Measurements from ENCODE around the gene INPP5A.
"Not testable (repeated sequence)": the region's sequence is repeated elsewhere in the genome, so short reads cannot be mapped to it uniquely, and the experiment has no call there.

The INPP5A gene

DNA sequence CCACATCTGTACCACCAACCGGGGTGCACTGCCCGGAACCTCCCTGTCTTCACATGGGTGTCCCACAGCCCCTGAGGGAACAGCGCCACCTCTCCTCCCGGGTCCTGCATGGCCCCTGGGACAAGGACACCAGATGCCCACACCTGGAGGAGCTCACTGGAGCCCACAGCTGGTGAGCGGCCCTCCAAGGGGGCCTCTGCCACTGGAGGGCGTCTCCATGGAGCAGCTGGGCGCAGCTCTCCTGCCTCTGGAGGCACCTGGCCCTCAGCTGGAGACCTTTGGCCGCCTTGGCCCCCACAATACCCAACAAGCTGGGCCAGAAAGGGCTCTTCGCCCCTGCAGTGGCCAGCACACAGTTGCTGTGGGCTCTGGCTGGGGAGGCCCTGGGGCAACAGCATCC lies 255.6 kb downstream of the INPP5A start:
- no peak for DNase-seq (ENCODE audit: low read depth, low spot score)
- Histone ChIP-seq H3K9me3 (ENCODE audit: insufficient read depth, low read length) (no peaks in the 10 kb centered on the region), H3K4me1 (ENCODE audit: insufficient read depth, insufficient read length) (no peaks in the 10 kb centered on the region), H3K9ac (ENCODE audit: insufficient read length, low read depth) (no peak overlapping the region), H3K27me3 (ENCODE audit: insufficient read depth, insufficient read length) (peaks cover 35% of the 10 kb centered on the region), H3K36me3 (ENCODE audit: insufficient read depth, insufficient read length, low read length) (no peaks in the 10 kb centered on the region), H3K4me3 (ENCODE audit: insufficient read length, low read depth) (no peak overlapping the region)
- TF ChIP-seq SUZ12 (IDR thresholded peaks at IDR 0.05; ENCODE audit: extremely low read depth, insufficient read depth, insufficient read length) (no peak), ZNF274 (IDR thresholded peaks at IDR 0.05; ENCODE audit: low read depth, low read length) (no peak), YY1 (IDR thresholded peaks at IDR 0.05; ENCODE audit: insufficient read depth, insufficient read length) (no peak)

DNA sequence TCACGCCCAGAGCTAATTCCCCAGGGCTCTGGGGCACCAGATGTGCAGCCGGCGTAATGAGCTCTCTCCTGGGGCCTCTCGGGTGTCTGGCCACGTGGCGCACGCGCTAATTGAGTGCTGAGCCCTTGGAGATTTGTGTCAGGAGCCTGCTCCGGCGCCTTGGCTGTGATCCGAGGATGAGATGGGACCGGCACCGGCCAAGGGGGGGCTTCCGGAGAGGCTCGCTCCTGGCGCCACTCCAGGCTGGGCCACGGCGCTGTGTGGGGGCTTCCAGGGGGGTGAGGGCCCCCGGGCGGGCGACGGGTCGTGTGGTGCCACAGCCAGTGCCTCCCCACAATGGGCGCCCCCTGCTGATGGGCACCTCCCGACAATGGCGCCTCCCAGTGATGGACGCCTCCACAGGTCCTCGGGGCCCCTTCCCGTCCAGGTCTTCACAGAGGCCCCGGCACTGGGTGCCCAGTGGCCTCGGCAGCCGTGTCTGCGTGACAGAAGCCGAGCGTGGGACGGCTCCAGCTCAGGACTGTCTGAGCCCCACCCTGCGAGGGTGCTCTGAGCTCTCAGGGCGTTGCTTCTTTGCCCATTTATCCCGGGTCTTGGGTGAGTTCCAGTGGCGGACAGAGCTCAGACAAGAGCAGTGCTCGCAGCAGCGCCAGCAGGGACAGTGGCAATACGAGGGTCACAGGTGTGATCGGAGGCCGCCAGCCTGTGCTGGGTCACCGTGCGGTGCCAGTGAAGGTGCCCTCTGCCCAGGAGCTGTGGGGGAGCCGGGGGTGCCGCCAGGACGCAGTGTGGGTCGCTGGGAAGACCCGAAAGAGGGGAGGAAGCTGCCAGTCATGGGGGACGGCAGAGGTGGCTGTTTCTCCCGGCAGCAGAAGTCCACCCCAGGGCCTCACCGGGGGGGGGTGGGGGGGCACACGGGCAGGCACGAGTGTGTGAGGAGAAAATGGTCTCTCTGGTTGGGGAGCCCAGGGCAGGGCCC lies 256.6 kb downstream of the INPP5A start:
- peaks cover 26% of the 10 kb centered on the region for H3K27me3 ChIP-seq (ENCODE audit: insufficient read depth, insufficient read length)
- no peak overlapping the region for H3K4me3 ChIP-seq (ENCODE audit: insufficient read length, low read depth)
- no peak overlapping the region for H3K9ac ChIP-seq (ENCODE audit: insufficient read length, low read depth)
- H3K9me3 ChIP-seq (ENCODE audit: insufficient read depth, low read length): no peaks in the 10 kb centered on the region
- no peaks in the 10 kb centered on the region for H3K4me1 ChIP-seq (ENCODE audit: insufficient read depth, insufficient read length)
- H3K36me3 ChIP-seq (ENCODE audit: insufficient read depth, insufficient read length, low read length): no peaks in the 10 kb centered on the region
- no peak for DNase-seq (ENCODE audit: low read depth, low spot score)
- TF ChIP-seq SUZ12 (IDR thresholded peaks at IDR 0.05; ENCODE audit: extremely low read depth, insufficient read depth, insufficient read length) (no peak), YY1 (IDR thresholded peaks at IDR 0.05; ENCODE audit: insufficient read depth, insufficient read length) (no peak), ZNF274 (IDR thresholded peaks at IDR 0.05; ENCODE audit: low read depth, low read length) (no peak)

DNA sequence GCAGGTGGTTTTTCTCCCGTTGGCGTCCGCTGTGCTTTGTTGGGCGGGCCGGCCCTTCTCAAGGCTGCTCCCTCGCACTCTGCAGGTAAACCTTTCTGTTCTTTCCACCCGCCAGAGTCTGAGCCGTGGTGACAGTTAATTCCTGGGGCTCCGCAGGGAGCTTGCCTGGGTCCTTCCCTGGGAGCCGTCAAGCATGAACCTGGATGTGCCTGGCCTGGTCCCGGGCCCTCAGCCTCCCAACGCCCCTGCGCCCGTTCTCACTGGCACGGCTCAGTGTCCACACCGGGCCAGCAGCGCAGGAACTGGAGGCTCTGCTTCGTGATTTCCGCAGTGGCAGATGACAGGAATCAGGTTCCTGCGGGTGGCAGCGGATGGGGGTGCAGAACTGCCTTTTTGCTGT lies 259.3 kb downstream of the INPP5A start:
- TF ChIP-seq SUZ12 (IDR thresholded peaks at IDR 0.05; ENCODE audit: extremely low read depth, insufficient read depth, insufficient read length) (no peak), ZNF274 (IDR thresholded peaks at IDR 0.05; ENCODE audit: low read depth, low read length) (no peak), YY1 (IDR thresholded peaks at IDR 0.05; ENCODE audit: insufficient read depth, insufficient read length) (no peak)

DNA sequence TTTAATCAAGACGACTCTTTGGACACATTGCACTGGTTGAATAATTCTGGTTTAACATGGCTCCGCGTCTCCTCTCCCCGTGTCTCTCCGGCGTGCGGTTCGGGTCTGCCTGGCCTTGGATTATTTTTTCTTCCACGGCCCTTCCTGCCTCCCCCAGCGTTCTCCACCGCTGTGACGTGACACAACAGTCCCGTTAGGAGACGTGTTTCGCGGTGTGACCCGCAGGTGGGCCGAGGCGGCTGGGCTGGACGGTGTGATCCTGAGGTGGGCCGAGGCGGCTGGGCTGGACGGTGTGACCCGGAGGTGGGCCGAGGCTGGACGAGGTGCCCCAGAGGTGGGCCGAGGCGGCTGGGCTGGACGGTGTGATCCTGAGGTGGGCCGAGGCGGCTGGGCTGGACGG lies 260.4 kb downstream of the INPP5A start:
- H3K4me1 ChIP-seq (ENCODE audit: insufficient read depth, insufficient read length); H3K27me3 ChIP-seq (ENCODE audit: insufficient read depth, insufficient read length); H3K4me3 ChIP-seq (ENCODE audit: insufficient read length, low read depth); H3K9me3 ChIP-seq (ENCODE audit: insufficient read depth, low read length); H3K9ac ChIP-seq (ENCODE audit: insufficient read length, low read depth); H3K36me3 ChIP-seq (ENCODE audit: insufficient read depth, insufficient read length, low read length); DNase-seq (ENCODE audit: low read depth, low spot score): not testable (repeated sequence)

More for the DNA sequence above, 259.3 kb downstream of the INPP5A start:
- Histone ChIP-seq H3K4me1 (ENCODE audit: insufficient read depth, insufficient read length) (no peaks in the 10 kb centered on the region), H3K27me3 (ENCODE audit: insufficient read depth, insufficient read length) (no peaks in the 10 kb centered on the region), H3K36me3 (ENCODE audit: insufficient read depth, insufficient read length, low read length) (no peaks in the 10 kb centered on the region), H3K9ac (ENCODE audit: insufficient read length, low read depth) (no peak overlapping the region), H3K4me3 (ENCODE audit: insufficient read length, low read depth) (no peak overlapping the region), H3K9me3 (ENCODE audit: insufficient read depth, low read length) (peaks cover 4% of the 10 kb centered on the region; the same call in 1 of the 2 replicates)
- no peak for DNase-seq (ENCODE audit: low read depth, low spot score)

DNA sequence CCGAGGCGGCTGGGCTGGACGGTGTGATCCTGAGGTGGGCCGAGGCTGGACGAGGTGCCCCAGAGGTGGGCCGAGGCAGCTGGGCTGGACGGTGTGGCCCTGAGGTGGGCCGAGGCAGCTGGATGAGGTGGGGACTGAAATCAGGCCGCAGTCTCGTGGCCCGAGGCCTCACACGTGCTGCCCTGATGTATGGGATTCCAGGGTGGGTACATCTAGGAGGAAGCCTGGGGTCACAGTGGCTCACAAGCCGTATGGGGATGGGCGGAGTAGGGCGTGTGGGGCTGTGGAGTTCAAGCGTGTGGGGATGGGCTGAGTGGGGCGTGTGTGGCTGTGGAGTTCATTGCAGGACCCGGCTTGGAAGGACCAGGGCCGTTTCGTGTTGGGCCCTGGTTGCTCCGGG lies 260.8 kb downstream of the INPP5A start:
- TF ChIP-seq SUZ12 (IDR thresholded peaks at IDR 0.05; ENCODE audit: extremely low read depth, insufficient read depth, insufficient read length) (no peak), YY1 (IDR thresholded peaks at IDR 0.05; ENCODE audit: insufficient read depth, insufficient read length) (no peak), ZNF274 (IDR thresholded peaks at IDR 0.05; ENCODE audit: low read depth, low read length) (no peak)
- DNase-seq (ENCODE audit: low read depth, low spot score): no peak
- Histone ChIP-seq H3K4me1 (ENCODE audit: insufficient read depth, insufficient read length) (no peaks in the 10 kb centered on the region), H3K4me3 (ENCODE audit: insufficient read length, low read depth) (no peak overlapping the region), H3K27me3 (ENCODE audit: insufficient read depth, insufficient read length) (no peaks in the 10 kb centered on the region), H3K9ac (ENCODE audit: insufficient read length, low read depth) (no peak overlapping the region), H3K36me3 (ENCODE audit: insufficient read depth, insufficient read length, low read length) (no peaks in the 10 kb centered on the region), H3K9me3 (ENCODE audit: insufficient read depth, low read length) (peaks cover 5% of the 10 kb centered on the region; the same call in 1 of the 2 replicates)

DNA sequence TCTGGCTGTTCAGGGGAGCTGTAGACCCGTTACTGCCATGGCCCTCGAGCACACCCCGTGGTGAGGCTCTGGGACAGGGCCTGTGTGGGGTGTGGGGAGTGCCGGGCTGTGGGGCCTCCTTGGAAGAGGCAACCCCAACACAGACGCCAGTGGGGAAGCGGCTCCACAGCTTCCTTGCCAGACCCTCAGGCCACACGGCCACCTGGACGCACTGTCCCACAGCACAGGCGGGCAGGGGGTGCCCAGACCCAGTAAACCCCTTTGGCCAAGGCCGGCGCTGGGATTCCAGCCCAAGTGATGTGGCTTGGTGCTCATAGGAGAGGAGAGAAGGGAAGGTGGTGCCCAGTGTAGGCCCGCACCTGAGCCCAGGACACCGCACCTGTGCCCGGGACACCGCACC lies 261.3 kb downstream of the INPP5A start:
- no peak for TF ChIP-seq ZNF274 (IDR thresholded peaks at IDR 0.05; ENCODE audit: low read depth, low read length)
- no peak for TF ChIP-seq YY1 (IDR thresholded peaks at IDR 0.05; ENCODE audit: insufficient read depth, insufficient read length)
- TF ChIP-seq SUZ12 (IDR thresholded peaks at IDR 0.05; ENCODE audit: extremely low read depth, insufficient read depth, insufficient read length): no peak
- no peak for DNase-seq (ENCODE audit: low read depth, low spot score)
- Histone ChIP-seq H3K9ac (ENCODE audit: insufficient read length, low read depth) (no peak overlapping the region), H3K4me3 (ENCODE audit: insufficient read length, low read depth) (no peak overlapping the region), H3K4me1 (ENCODE audit: insufficient read depth, insufficient read length) (no peaks in the 10 kb centered on the region), H3K9me3 (ENCODE audit: insufficient read depth, low read length) (peaks cover 5% of the 10 kb centered on the region; the same call in 1 of the 2 replicates), H3K36me3 (ENCODE audit: insufficient read depth, insufficient read length, low read length) (no peaks in the 10 kb centered on the region), H3K27me3 (ENCODE audit: insufficient read depth, insufficient read length) (no peaks in the 10 kb centered on the region)

DNA sequence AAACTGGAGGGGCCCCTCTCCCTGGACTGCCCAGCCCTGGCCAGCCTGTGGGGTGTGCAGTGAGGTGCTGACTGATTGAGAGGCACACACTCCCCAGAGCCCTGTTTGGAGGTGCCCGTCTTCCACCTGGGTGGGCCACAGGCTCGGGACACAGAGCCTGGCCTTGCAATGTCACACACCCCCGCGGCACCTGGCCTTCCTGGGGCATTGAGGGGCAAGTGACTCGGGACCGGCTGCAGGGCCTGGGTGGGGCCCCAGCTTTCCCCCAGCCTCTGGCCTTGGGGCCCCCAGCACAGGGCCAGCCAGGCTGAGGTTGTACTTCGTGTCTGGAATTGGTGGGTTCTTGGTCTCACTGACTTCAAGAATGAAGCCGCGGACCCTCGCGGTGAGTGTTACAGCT lies 262.3 kb downstream of the INPP5A start:
- H3K36me3 ChIP-seq (ENCODE audit: insufficient read depth, insufficient read length, low read length): no peaks in the 10 kb centered on the region
- no peaks in the 10 kb centered on the region for H3K27me3 ChIP-seq (ENCODE audit: insufficient read depth, insufficient read length)
- no peaks in the 10 kb centered on the region for H3K4me1 ChIP-seq (ENCODE audit: insufficient read depth, insufficient read length)
- H3K4me3 ChIP-seq (ENCODE audit: insufficient read length, low read depth): no peak overlapping the region
- no peak for DNase-seq (ENCODE audit: low read depth, low spot score)
- H3K9ac ChIP-seq (ENCODE audit: insufficient read length, low read depth): no peak overlapping the region
- peaks cover 5% of the 10 kb centered on the region; the same call in 1 of the 2 replicates for H3K9me3 ChIP-seq (ENCODE audit: insufficient read depth, low read length)
- no peak for TF ChIP-seq SUZ12 (IDR thresholded peaks at IDR 0.05; ENCODE audit: extremely low read depth, insufficient read depth, insufficient read length)
- no peak for TF ChIP-seq YY1 (IDR thresholded peaks at IDR 0.05; ENCODE audit: insufficient read depth, insufficient read length)
- TF ChIP-seq ZNF274 (IDR thresholded peaks at IDR 0.05; ENCODE audit: low read depth, low read length): no peak
